Erythroblast (primary cell): ENCODE measurements around the gene EPC2.

Source experiments
- GATA1 ChIP-seq: IDR thresholded peaks from 2 replicates; pipeline ENCODE4 v1.6.1; 2011; ENCODE audit warnings: low read depth, mild to moderate bottlenecking, control low read depth, low read length, moderate library complexity
- POLR2A ChIP-seq: IDR thresholded peaks from 2 replicates; pipeline ENCODE4 v1.6.1; 2011; ENCODE audit warnings: mild to moderate bottlenecking, low read length

- TF ChIP-seq POLR2A, result no peak
- no peak for TF ChIP-seq GATA1
Observed at GRCh38 chr2:148721991-148722777, 77.6 kb downstream of the EPC2 start.
